Ecto neural progenitor cell (in vitro differentiated cells): ENCODE results near the gene SPSB4.

ENCODE experiments used
- DNase-seq: peaks from one replicate; pipeline ENCODE4 v3.0.0-alpha.2; 2018; ENCODE audit warnings: low spot score

Gene SPSB4

DNA sequence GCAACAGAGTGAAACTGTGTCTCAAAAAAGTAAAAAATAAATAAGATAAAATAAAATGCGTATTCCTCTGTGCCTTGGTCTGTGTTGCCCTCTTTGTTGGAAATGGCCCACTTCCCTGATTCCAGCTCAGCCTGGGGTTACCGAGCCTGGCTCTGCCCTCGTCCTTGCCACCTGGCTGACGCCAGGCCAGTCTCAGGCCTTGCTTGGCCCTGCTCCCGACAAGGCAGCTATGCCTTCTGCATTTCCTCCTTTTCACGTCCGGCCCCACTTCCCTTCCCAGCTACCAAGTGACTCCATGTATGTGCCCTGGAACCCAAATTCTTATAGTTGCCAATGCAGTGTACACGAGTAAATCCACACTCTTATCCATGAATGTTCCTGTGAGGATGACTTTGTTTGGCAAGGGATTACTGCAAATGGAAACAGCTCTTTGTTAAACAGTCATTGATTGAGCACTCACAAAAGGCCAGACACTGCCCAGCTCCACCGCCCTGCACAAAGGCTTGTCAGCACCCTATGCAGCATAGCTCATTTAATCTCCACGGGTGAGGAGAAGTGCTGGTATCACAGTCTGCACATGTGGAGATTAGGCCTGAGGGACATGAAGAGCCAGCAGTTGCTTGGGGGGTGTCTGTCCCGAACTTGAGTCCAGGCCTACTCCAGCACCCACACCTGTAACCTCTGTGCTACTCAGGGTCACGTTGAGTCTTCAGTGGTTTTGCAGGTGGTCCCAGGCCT is 25.1 kb downstream of the SPSB4 start:
- no peak for DNase-seq

DNA sequence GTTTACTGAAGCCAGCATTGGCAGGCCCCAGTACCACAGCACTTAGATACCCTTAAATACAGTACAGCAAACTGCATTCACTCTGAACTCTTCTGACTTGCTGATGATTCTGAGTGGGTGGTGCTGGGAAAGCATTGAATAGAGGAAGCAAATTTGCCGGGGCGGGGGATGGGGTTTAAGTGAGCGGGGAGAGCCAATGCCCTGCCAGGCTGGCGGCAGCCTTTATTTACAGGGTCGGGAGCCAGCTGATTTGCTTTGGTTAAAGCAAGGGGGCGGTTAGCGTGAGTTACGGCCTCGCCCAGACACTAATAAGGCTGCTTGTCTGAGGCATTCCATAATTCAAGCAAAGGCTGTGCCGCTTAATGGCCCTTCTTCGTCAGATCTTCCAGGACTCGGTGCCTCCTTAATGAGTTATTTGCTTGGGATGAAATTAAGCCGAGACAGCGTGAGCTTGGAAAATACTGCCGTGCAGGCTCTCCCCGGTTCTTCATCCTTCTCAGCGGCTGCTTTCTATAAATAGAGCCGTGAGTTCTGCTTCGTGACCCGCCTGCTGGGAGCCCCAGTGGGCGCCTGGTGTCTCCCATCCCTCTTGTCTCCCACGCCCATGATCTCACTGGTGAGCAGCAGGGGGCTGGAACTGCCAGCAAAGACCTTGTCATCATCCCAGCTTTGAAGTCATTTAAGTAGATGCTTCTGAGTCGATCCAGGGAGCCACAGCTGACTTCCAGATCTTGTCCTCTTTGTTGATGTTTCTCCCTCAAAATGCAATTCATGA is 25.8 kb downstream of the SPSB4 start:
- peak; percentile 61 for DNase-seq

GRCh38 chr3:141077631-141078030 is 26.5 kb downstream of the SPSB4 start:
- DNase-seq: no peak

- no peak for DNase-seq
Observed at GRCh38 chr3:141078200-141078599, 27.1 kb downstream of the SPSB4 start.

GRCh38 chr3:141080431-141080830 is 29.3 kb downstream of the SPSB4 start:
- DNase-seq: no peak

DNA sequence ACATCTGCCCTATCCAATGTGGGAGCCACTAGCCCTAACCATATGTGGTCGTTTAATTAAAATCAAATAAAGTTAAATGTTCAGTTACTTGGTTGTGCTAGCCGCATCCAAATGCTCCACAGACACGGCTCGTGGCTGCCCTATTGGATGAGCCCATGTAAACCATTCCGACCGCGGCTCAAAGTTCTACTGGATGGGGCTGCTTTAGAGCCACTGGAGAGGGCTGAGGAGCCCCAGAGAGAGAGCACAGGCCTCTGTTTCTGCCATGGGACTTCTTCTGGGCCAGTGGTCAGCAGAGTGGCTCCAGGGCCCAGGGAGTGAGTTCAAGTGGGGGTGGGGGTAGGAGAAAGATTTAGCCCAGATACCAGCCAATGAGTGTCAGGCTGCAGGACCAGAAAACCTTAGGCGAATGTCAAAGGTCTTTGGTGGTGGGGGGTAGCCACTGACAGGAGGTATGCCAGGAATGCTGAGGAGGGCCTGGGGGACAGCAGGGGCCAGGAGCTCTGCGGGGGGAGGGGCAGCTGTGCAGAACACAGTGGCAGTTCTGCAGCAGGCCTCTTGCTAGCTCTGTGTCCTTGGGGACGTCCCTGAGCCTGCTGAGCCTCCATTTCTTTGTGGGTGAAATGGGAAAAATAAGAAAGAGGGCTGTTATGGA is 30.1 kb downstream of the SPSB4 start:
- DNase-seq: peak; percentile 87

DNA sequence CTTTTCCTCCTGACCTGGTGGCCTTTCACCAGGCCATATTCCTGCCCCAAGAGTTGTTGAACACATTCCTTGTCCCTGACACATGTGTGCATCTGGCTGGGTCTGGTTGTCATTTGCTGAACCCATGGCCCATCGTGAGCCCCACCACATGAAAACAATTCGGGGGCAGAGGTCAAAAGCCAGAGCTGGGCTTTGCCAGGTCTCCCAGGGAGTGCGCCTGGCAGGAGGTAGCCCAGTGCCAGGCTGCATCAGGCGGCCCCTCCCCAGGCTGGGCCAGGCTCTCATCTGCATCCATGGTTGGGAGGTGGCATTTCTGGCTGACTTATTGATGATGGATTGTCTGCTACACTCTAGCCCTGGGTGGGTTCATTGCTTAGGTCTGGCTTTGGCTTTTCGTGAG is 30.9 kb downstream of the SPSB4 start:
- DNase-seq: no peak

DNA sequence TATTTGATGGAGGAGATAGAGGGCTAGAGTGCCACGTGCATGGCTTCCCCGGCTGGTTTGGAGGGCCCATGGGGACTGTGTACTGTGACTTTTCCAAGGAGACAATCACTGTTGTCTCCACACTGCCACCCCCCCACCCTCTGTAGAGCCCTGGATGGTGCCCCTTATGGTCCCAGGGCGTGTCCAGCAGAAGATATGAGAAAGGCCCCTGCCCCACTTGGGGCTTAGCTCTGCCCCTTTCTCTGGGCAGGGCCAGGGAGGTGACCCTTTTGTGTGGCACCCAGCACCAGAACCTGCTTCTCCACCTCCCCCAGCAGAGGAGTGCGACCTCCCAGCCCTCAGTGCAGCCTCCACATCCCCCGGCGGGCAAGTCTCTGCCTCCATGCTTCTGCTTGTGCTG is 32.1 kb downstream of the SPSB4 start:
- no peak for DNase-seq

GRCh38 chr3:141083836-141084649 is 32.9 kb downstream of the SPSB4 start:
- DNase-seq: peak; percentile 91

DNA sequence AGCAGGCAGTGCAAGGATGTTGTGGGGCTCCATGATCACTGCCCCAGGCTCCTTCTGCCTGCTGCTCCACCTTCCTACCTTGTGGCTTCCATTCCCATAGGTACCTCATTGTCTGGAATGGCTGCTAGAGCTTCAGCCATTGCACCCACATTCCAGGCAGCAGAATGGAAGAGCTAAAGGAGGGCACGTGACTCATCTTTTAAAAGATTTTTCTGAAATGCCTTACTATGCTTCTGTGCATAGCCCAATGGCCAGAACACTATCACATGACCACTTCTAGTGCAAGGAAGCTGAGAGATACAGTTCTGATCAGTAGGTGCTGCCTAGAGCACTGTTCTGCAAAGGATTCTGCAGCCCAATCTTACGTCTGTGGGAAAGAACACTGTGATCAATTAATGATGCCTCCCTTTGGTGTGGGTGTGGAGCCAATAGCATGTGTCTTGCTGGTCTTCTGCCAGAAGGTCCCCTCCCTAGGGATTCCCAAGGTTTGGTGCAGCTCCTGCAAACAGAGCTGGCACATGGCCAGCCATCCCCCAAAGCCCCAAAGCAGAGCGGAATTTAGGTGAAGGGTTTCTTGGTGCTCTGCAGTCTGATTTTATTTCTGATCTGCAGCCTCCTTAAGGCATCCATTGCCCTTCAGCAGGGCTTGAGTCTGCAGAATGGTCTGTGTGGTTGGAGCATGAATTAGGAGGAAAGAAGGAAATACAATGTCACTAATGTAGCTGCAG is 34.4 kb downstream of the SPSB4 start:
- no peak for DNase-seq

DNA sequence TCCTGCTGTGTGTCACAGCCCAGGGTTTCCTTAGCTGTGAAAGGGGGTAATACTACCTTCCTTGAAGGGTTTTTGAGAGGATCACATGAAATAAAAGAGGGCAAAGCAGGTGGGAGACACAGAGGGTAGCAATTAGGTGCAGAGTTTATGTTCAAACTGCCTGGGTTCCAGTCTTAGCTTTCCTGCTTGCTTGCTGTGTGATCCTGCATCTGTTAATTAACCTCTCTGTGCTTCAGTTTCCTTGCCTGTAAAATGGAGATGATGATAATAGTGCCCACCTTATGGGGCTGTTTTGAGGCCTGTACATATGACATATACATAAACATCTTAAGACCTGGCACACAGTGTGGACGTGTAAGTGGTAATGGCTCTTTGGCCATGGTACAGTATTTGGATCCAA is 35.0 kb downstream of the SPSB4 start:
- DNase-seq: no peak

DNA sequence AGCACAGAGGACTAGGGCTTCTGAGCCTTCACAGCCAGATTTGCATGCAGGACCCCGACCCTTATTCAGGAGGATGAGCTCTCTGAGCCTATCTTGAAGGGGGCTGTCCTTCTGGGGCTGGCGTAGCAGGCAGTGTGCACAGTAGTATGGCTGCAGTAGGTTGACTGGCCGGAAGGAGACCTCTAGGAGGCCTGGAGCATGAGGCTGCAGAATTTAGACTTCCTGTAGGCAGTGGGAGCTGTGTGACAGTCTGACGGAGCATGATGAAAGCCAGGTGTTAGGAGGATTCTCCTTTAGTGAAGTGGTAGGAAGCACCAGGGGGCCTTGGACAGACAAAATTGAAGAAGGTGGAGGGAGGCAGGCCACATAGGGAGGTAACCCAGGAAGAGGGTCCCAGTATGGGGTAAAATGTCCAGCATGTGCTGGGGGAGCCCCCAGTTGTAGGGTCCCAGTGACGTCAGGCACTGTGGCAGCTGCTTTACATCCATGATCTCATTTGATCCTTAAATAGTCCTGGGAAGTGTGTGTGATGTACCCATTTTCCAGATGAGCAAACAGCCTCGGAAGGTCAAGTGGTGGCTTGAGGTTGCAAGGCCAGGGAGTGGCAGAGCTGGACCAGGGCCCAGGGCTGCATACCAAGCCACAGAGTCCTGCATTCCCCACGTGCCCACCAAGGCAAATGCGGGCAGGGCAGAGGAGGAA is 36.1 kb downstream of the SPSB4 start:
- no peak for DNase-seq

DNA sequence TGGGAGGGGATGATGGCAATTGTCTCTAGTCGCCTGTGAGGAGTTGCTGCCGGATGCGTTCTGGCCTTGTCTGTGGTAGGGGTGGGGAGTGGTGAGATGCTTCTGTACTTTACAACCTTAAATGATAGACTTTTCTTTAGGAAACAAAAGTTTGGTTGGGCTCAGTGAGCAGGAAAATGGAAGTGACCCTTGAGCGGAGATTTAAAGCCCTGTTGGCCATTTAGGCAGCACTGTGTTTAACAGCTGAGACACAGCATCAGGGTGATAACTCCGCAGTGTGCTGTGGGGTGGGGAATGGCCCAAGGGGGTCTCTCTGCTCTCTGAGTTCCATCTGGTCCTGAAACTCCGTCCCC is 36.6 kb downstream of the SPSB4 start:
- DNase-seq: no peak

DNA sequence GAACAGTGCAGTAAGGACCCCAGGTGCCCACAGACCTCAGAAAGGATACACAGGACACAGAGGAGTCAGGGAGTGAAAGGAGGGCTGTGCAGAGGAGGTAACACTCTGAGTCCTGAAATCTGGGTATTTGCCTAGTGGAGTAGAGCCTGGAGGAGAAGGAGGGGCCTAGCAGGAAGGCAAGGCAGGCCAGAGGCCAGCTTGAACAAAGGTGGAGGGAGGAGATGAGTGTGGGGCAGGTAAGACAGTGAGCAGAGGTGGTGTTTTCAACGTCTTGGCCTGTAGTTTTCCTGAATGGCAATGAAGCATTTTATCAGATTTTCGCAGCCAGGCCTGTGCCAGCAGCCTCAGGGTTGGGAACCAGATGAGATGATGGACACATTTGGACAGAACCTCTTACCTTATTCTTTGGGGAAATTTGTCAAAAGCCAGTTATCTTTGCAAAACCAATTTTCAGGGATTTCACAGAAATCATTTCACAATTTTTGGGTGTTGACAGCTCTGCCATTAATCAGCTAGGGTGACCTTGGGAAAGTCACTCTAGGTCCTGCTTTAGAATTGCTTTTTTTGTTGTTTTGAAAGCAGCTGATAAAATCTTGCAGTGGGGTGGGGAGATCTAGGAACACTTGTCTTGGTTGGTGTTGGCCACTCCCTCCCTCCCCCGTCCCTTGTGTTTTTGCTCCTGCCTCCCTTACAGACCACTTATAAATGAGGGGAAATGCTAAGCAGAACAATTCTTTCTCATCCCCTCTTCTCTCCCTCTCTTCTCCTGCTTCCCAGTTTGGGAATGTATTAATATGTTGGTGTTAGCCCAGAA is 38.4 kb downstream of the SPSB4 start:
- DNase-seq: no peak

DNA sequence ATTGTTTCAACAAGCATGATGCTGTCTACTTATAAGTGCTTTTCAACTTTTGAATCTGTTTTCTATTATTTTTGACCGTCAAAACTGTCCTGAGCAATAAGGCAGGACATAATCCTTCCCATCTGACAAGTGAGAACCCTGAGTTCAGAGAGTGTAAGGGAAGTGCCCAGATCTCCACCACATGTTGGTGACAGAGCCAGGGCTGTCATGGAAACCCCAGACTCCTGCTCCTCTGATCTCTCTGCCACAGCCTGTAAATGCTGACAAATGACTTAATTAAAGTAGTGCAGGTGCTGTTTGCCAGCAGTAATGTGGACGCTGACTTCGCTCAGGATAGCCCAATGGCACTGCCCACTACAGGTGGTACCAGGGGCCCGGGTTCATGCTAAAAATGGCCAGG is 40.3 kb downstream of the SPSB4 start:
- DNase-seq: no peak

- DNase-seq: no peak
Observed at GRCh38 chr3:141092663-141093062, 41.5 kb downstream of the SPSB4 start.

DNA sequence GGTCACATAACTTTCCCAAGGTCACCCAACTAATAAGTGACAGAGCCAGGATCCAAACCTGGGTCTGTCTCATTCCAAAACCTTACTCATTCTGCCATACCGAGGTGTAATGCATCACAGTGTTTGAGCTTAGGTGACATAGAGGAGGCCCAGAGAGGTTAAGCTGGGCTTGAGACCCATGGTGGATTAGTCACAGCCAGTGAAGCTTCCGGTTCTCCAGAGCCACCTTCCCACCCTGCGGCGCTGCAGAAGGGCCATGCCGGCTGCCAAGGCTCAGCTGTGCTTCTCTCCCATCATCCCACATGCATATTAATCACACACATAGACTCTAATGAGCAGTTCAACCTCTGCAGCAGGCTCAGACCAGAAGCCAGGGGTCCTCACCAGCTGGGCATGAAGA is 42.2 kb downstream of the SPSB4 start:
- DNase-seq: no peak

GRCh38 chr3:141093971-141094684 is 43.0 kb downstream of the SPSB4 start:
- DNase-seq: no peak

DNA sequence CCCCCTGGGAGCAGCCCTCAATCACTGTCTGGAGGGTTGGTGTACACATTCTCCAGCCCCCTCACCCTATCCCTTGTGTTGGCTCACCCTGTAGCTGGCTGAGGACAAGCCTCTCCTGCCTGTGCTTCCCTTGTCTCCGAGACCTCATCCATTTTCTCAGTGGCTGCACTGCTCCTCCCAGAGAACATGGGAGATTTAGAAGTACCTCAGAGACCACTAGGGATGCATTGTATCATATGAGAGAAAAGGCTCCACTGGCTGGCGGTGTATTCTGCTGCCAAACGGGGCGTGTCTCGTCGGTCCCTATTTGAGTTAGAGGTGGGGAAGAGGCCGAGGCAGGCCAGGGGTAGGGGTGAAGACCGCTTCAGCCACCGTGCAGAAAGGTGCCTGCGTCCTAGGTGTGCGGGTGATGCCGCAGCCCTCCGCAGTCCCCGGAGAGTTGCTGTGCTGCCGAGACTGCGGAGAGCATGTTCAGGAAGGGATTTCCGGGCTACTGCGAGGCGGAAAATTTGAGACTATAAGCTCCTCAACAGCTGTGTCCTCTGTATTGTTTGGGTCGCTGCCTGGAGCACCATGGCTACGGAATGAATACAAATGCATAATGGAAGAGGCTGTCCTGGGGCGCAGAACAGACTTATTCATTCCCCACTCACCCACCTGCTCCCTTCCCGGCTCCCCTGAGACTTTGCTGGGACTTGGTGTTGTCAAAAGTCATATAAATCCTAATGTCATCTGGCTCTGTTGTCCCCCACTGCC is 43.8 kb downstream of the SPSB4 start:
- peak; percentile 81 for DNase-seq
